GM10266 (cell line): ENCODE results near the gene COL13A1.

Experiments used
- DNase-seq: peaks from one replicate; pipeline ENCODE4 v3.0.0; 2012; ENCODE audit errors: extremely low spot score
- CTCF ChIP-seq: IDR thresholded peaks from 2 replicates; pipeline ENCODE4 v1.5.1; 2012; ENCODE audit warnings: mild to moderate bottlenecking, low read depth; ENCODE audit not compliant: control insufficient read depth, insufficient read depth; ENCODE audit errors: missing control alignments

Gene COL13A1

GRCh38 chr10:69829775-69830174, 28.1 kb downstream of the COL13A1 start:
- no peak for DNase-seq
- no peak for TF ChIP-seq CTCF

GRCh38 chr10:69831231-69831855, 29.6 kb downstream of the COL13A1 start:
- no peak for DNase-seq
- TF ChIP-seq CTCF, result no peak

- no peak for TF ChIP-seq CTCF
- no peak for DNase-seq
Observed at GRCh38 chr10:69835233-69835632, 33.5 kb downstream of the COL13A1 start.

GRCh38 chr10:69835875-69836730, 34.4 kb downstream of the COL13A1 start:
- TF ChIP-seq CTCF, result no peak
- DNase-seq, result no peak

GRCh38 chr10:69836731-69837030, 35.0 kb downstream of the COL13A1 start:
- no peak for TF ChIP-seq CTCF
- DNase-seq, result no peak

GRCh38 chr10:69837261-69837660, 35.6 kb downstream of the COL13A1 start:
- no peak for DNase-seq
- no peak for TF ChIP-seq CTCF

GRCh38 chr10:69838418-69838817, 36.7 kb downstream of the COL13A1 start:
- no peak for TF ChIP-seq CTCF
- DNase-seq, result no peak
